Inflammatory macrophage treated with lipopolysaccharide for 4 hours (primary cell): ENCODE measurements around the gene SLC12A6.
A peak's percentile ranks its signal among the peaks of the same experiment; 100 is the strongest.
"Not testable (repeated sequence)": the region's sequence is repeated elsewhere in the genome, so short reads cannot be mapped to it uniquely, and the experiment has no call there.

Source experiments
- DNase-seq: peaks from one replicate; pipeline ENCODE4 v3.0.0-alpha.2; 2020

The SLC12A6 gene

DNA sequence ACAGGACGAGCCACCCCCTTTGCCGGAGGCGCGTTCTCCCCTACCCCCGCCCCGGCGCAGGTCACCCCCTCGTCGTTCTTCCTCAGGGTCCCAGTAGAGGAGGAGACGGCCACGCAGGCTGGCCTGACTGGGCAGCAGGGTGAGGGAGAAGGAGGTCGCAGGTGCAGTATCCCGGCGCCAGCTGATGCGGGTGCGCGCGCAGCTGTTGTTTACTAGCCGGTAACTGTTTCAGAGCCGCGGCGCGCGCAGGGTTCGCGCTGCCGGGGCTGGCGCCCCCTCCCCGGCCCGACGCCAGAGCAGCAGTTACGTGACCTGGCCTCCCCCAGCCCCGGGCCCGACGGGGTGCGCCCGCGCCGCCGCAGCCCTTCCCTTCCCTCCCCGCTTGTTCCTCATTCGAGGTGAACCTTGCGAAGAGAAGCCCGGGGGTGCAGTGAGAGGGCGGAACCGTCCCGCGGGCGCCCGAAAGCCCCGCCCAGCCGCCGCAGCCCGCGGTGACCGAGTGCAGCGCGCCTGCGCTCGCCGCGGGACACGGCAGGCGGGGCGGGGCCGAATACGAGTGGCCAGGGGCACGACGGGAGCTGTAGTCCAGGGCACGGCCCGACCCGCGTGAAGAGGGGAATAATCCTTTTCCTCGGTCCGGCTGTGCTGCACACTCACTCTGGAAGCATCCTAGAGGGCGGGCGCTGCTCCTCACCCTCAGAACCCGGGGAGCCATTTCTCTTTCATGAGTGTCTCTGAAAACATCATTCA is at the start of gene SLC12A6:
Gene SLC12A6, minus strand, starts transcription at position 225 of the 750 bp plus-strand sequence. CDS start 1,101 bp downstream, outside the sequence.
- peak; percentile 95 for DNase-seq

DNA sequence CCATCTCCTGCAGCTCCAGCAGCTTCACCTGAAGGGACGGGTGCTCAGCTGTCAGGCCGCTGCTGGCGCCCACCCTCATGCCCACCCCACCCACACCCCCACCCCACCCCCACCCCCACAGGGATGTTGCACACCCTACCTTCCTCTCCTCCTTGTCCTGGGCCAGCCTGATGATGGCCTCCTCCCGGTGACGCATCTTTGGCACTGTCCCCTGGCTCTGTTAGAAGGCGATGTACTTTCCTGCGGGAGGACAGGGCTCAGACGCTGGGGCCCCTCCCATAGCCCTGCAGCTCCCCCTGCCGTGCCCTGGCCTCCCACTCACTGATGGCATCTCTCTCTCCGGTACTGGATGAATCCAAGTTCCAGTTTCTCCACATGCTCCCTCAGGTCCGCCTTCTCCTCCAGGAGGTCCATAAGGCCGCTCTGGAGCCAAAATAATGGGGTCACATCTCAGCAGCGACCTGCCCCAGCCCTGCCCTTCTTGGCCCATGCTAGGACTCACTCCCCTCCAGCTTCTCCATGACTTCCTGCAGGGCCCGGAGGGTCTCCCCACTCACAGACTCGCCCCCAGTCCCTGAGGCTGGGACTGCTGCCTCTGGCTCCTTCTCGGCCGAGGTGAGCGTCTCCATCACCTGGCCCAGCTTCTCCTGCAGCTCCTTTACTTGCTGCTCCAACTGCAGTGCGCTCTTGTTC is 44.4 kb upstream of the SLC12A6 start:
- DNase-seq, result not testable (repeated sequence)

DNA sequence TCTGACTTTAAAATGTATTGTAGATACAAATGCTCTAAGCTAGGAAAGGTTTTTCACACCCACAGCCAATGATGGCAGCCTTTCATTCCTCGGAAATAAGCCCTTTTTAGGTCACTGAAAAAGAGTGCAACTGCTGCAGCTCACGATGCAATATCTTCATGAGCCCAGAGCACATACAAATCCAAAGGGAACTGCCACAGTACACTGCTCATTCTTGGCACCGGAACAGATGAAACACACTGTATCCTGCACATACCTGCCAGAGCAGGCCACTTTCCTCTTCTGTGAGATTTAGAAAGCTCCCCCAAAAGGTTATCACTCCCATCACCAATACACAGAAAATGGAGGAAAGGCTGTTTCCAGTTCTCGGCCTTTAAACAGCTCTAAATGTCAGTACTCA is 42.9 kb upstream of the SLC12A6 start:
- DNase-seq, result not testable (repeated sequence)

DNA sequence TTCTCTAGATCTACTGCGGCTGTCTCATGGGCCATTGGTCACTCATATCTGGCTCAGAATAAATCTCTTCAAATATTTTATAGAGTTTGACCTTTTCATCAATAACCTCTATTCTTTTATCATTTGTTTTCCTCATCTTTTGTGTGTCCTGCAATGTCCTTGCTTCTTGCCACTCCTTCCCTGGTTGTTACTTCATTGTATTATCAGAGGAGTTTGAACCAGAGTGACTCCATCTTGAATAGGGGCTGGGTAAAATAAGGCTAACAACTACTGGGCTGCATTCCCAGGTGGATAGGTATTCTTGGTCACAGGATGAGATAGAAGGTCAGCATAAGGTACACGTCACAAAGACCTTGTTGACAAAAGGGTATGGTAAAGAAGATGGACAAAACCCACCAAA is 39.3 kb upstream of the SLC12A6 start:
- DNase-seq, result no peak

DNA sequence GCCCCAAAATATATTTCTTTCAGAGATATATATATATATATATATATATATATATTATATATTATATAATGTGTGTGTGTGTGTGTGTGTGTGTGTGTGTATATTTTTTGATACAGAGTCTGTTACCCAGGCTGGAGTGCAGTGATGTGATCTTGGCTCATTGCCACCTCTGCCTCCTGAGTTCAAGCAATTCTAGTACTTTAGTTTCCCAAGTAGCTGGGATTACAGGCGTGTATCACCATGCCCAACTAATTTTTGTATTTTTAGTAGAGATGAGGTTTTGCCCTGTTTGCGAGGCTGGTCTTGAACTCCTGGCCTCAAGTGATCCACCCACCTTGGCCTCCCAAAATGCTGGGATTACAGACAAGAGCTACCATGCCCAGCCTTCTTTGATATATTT is 38.0 kb upstream of the SLC12A6 start:
- not testable (repeated sequence) for DNase-seq

DNA sequence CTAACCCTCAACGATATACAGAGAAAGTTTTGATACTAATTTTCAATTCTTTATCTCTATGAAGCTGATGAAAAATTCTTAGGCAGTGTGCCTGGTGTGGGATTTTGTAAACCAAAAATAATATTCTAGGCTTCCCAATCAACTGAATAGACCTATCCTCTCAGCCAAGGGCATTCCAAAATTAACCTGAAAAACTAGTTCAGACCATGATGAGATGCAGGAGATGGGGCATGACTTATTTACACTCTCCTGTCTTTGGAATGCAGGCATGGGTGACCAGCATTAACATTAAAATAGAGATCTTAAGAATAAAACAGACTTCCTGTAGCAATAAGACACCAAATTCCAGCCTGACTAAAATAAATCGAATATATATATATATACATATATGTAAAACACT is 37.2 kb upstream of the SLC12A6 start:
- DNase-seq, result no peak

DNA sequence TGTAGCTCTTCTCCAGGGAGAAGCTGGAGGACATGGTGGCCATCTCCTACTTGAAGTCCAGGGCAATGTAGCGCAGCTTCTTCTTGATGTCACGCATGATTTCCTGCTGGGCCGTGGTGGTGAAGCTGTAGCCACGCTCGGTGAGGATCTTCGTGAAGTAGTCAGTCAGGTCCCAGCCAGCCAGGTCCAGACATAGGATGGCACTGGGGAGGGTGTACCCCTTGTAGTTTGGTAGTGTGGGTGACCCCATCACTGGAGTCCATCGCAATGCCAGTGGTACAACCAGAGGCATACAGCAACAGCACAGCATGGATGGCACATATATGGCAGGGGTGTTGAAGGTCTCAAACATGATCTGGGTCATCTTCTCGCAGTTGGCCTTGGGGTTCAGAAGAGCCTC is 36.4 kb upstream of the SLC12A6 start:
- no peak for DNase-seq

DNA sequence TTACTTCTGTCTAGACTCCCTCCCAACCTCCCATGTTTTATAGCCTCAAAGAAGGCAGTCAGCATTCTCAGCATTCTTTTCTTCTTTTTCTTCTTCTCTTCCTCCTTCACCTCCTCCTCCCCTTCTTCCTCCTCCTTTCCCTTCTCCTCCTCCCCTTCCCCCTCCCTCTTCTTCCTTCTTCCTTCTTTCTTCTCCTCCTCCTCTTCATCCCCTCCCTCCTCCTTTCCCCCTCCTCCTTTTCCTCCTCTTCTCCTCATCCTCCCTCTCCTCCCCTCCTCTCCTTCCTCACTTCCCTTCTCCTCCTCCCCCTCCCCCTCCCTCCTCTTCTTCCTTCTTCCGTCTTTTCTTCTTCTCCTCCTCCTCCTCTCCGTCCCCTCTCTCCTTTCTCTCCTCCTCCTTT is 33.1 kb upstream of the SLC12A6 start:
- no peak for DNase-seq

DNA sequence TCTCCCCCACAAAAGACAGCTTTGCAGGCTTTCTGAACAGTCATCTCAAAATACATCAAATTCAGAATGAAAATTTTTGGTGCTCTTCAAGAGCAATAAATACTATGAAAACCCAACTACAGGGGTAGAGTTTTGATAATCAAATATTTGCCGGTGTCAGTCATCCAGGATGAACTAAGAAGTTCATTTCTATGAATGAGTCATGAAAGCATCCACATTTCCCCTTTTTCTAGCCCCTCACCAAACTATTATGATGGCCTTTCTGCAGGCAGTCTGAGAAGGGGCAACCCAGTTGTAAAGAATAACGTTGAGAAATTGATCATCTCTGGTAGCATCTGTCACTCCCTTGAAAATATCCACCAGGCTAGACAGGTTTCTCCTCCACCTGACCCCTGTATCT is 32.5 kb upstream of the SLC12A6 start:
- no peak for DNase-seq

DNA sequence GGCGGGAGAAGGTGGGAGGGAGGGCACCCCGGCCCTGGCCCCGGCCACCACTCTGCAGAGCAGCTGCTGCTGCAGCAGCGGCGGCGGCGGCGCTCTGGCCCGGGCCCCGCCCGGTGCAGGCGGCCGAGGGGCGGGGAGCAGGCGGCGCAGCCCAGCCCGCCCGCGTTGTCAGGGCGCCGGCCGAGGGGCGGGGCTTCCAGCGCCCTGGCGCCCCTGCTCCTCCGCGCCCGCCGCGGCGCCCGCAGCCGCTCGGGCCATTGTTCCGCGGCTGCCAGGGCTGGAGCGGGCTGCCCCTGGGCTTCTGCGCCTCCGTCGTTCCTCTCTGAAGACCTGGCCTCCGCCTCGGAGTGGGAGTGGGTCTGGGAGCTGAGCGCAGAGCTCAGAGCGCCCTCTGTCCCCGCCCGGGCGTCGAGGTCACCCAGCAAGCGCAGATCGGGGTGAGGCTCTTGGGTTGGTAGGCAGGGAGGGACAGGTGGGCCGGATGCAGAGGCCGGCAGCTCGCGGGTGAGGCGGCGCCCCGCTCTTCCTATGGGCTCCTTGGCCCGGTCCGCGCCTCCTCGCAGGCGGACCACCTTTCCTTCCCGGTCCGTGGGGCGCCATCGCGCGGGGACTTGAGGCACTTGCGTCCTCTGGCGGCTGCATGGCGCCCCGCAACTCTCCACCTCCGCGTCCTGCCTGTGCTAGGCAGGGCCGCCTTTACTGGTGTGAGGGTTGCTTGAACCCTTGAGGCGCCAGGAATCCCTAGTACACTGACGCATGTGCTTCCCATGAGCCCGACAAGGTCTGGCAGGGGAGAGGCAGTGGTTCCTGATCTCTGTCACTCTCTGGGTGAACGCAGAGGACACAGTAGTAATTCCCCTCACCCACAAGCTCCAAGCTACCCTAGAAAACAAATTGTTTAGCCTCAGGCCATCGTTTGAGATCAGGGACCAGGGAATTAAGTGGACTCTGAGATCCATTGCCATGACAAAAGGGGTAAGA is 29.8 kb upstream of the SLC12A6 start, which contains the start of gene LPCAT4:
Gene LPCAT4, minus strand, starts transcription at position 96 of the 981 bp plus-strand sequence. CDS start 96 bp downstream, outside the sequence.
- DNase-seq, result peak; percentile 88

DNA sequence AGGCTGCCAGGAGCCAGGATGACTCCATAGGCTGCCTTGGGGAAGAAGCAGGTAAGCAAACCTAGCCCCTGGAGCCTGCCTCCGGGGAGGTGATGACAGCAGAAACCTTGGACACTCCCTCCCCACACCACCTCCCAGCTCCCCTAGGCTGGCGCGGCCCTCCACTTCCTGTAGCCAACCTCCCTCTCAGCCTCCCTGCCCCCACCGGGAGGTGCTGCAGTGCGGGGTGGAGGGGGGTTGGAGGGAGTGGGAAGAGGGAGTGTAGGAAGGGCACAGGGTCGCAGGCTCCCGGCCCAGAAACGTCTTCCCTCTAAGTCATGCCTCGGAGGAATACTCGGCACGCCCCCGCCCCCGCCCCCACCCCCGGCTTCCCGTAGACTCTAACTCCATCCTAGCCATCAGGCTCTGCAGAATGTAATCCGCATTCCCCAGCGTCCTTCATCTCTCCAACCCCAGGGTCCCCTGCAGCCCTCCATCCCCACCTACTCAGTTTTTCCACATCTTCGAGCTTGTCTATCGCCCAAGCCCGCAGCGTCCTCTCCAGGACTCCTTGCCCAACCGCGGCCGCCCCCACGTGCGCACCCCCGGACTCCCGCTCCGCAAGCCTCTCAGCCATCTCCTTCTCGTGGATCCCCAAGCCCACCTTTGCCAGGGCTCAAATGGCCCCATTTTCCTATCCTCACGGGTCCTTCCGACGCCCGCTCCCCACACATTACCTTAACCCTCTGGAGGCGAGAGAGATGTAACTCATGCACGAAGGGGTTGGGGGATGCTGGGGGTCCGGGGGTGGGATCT is 28.9 kb upstream of the SLC12A6 start:
- DNase-seq, result peak; percentile 7

DNA sequence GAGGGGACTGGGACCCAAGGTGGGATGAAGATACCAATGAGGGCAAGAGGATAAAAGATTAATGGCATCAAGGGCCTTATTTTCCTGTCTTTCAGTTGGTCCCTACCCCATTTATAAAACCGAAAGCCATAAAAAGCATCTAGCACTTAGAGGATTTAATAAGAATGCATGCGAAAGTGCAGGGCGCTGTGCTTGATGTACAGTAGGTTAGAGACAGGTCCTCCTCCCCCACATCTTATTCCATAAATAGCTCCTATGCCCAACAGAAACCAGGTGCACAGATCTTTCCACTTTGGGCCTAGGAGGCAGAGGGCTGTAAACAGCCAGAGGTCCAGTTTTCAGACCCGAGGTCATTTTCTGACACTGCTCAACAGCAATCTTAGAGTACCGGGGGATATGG is 28.3 kb upstream of the SLC12A6 start:
- no peak for DNase-seq

DNA sequence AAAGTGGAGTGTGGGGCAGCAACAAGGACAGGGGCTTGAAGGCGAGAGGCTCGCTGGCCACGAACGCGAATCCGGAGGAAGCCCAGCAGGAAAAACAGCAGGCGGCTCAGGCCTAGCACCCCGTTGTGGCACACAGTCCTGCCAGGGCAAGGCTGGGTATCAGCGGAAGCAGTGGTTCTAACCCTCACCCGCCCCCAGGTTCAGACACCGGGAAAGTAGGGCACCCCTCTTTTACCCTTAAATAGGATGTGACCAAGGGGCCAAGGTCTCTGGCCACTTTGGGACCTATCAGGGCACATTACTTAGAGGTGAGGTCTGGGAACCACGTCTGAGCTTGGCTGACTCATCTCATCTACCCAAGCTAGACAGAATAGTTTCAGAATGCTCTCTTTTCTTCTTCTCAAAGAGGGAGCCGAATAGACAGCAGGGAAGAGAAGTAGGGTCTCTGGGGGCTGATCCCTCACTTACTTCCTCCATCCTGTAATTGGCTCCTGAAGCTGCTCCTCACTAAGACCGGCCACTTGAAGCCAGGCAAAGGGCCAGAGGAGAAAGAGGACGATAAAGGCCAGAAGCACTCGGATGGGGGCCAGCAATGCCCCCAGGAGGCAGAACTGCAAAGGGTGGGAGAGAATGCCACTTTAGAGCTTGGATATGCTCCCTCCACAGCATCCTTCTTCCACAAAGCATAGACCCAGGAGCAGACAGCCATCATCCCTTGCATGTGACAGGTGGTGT is 27.7 kb upstream of the SLC12A6 start:
- DNase-seq, result peak; percentile 11

DNA sequence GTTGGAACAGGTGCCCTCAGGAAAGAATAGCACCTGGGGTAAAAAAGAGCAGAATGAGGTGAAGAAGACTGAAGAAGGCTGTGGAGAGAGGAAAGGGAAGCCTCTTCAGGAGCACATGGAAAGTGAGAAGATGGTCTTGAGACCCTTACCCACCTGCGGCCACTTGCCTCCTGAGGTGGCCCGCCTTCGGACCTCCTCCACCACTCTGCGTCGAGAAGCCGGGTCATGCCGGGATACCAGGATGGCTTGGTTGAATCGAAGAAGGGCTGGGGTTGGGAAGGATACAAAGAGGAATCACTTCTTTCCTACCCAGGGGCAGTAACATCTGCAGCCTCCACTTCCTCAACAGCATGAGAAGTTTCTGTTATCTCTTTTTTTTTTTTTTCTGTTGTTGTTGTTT is 26.5 kb upstream of the SLC12A6 start:
- DNase-seq, result no peak

DNA sequence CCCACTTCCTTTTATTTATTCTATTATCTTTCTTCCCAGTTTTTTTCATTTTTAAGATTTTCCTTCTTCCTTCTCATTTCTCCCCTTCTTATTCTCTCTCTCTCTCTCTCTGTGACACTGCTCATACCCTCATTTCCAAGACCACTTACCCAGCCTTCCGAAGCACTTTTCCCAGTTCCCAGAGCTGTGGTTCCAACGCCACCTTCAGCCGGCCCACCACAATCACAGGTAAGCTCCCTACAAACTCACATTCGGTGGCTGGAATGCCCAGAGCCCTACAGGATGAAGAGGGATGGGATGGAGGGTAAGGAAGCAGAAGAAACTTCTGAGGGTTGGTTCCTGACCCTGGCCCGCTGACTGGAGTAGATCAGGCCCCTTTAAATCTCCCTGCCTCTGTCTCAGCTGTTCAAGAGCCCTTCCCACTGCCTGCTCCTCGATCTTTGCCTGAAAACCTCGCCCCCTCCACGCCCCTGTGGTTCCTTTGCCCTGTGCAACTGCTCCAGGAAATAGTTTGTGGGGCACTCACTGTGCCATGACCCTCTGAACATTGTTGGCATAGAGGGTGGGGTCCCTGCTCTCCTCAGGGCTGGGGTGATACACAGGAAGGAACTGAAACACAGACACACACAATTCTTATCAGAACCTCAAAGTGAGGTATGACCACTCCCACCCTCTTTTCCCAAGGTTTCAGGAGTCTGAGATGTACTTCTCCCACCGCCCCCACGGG is 24.6 kb upstream of the SLC12A6 start:
- no peak for DNase-seq

DNA sequence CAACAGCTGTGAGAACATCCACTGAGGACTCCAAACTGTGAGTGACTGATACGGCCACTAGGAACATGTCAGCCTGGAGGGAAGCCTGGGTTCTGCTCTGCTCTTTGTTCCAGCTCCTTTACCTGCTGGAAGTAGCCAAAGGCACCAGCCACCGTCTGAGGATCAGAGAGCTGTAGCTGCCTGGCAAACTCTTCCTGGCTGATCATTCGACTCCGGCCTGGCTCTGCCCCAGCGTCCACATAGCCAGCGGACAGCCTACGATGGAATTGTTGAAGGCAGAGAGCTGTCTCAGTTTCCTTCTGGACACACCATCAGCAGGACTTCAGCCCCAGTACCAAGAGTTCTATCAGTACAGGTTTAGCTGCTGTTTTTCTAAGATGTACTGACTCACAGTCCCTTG is 23.7 kb upstream of the SLC12A6 start:
- no peak for DNase-seq

DNA sequence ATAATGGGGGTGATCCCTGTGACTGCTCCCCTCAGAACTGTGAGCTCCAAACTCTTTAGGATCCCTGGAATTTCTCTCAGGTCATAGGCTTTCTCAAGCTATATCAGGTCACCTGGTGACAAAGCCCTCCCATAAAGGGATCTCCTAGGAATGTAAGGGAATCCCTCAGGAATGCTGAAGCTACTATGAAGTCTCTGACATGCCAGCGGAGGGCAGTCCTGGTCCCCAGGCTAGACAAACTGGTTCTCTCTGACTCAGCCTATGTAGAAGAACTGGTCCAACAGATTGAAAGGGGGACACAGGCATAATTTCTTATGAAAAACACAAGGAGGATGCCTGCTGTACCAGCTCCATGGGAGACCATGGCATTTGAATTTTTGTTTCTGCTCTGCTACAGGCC is 22.7 kb upstream of the SLC12A6 start:
- no peak for DNase-seq

DNA sequence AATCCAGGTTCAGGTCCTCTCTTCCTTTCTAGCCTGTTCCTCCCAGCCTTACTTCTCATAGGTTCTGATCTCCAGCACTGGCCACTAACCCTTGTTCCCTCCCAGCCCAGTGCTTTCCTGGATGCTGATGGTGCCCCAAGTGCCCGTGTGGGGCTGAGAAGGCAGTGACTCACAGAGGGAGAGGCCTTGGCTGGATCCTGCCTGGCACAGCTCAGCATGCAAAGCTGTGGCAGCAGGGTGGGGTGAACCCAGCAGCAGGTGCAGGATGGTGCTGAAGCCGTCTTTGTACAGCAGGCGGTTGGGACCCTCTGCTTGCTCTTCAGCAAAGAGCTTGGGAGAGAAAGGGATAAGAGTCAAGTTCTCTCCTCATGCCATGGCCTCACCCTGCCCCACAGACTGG is 21.8 kb upstream of the SLC12A6 start:
- DNase-seq, result no peak

DNA sequence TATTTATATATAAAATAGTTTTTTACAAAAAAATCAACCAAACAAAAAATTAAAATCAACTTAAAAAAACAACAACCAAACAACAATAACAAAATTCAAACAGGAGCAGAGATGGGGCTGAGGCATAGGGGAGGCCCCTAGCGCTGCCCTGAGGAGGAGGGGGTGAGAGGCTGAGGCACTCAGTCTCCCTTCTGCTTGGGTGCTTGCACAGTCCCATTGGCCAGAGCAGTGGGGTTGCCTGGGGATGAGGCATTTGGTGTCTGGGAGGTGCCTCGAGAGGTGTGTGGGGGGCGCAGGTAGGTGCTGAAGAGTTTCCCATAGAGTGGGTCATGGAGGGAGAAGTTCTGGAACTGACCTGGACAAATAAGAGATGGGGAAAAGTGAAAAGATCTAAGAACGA is 21.4 kb upstream of the SLC12A6 start:
- no peak for DNase-seq

DNA sequence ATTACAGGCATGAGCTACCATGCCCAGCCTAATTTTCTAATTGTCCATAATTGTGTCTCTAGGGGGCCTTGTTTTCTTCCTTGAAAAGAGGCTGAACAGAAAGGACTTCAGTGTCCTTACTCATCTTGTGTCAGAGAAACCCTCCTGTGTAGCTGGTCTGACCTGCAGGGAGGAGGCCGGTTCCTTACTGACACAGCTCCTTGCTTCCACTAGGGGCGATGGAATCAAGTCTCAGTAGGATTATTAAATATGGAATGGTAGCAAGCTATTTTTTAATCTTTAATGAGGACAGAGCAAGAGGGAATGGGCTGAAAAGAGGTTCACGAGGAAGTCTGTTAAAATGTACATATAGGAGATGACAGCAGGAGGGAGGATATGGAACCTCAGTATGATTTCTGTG is 20.8 kb upstream of the SLC12A6 start:
- DNase-seq, result no peak

DNA sequence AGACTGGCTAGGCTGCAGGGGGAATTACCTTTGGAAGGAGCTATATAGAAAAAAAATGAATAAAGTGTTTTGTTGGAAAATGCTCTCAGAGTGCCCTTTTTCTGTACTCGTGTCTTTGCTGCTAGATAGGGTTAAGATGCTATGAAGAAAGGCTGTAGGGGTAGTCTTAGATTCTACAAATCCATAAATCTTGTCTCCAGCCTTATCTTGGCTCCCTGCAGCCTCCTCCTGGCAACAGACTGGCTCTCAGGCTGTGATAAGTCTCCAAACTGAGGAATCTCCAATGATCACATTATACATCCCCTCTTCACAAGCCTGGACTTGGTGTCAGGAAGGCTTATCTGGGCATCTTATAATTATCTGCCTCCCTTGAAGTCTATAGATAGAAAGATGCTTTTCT is 20.1 kb upstream of the SLC12A6 start:
- DNase-seq, result no peak
